Sciatic nerve (tissue), 2 donors: Measurements from ENCODE around the gene PNPLA8. TPM values are rescaled to one million over a fixed set of nuclear protein-coding genes. Genes with fewer than 3 reads are reported as not detected.

ENCODE experiments used
- ATAC-seq: fragments of 200-7000 bp; cut with Tn5 transposase; one replicate; pipeline ENCODE4 v1.9.1; 2020; ENCODE audit warnings: mild to moderate bottlenecking, moderate library complexity
- DNase-seq: peaks from one replicate; pipeline ENCODE4 v3.0.0-alpha.2; 2020; ENCODE audit warnings: low spot score
- intact Hi-C: fragments of 100-400 bp; cut with DNase I; formaldehyde crosslinking; loops from one replicate; pipeline ENCODE4 v1.14.2; 2022
- total RNA-seq: library from RNA; stranded (reverse); fragmentation: NEBNext Ultra II Directional; extraction: Animal tissue kit (Norgen Biotek cat#: 25700); gene quantifications from one replicate; pipeline ENCODE4 v1.2.1, GENCODE V29; 2021
- donor health status: DM: no; HTN: no; CAD: no.
- donor health status: DM: no; HTN: no; CAD: no.

Gene PNPLA8
- total RNA-seq, 1 donor from 2014 or later, result 34.3 TPM

DNA sequence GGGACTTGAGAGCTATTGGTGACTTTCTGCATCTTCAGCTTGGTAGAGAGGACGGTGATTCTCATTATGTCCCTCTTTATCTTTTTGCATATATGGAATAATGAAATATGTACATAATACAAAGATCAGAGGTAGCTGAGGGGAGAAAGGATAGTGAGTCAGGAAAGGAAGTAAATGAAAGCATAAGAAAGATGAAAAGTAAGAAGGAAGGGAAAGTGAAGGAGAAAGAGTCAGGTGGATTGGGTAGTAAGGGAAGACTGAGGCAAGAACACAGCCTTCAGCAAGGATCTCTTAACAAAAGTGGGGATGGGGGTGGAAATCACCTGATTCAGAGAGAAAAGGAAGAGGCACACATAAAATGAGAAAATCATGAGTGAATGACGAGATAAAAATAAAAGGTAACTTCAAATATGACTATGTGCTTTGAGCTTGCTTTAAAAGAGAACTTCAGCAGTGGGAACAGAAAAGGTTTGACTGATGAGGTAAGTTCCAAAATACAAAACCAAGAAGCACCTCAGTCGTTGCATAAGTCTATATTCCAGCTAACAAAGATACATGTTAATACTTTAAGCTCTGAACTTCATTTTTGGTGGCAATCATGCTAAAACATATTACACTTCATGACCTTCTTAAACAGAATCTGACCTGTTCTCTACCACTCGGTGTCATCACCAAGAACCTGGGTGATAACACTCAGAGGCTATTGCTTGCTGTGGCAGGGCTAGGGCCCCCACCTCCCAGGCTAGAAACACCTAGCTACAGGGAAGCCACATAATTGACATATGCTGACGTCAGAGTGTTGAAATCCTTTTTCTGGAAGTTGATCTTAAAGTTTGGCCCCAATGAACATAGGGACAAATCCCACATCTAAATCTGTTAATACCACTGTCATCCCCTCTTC is 102.6 kb downstream of the PNPLA8 start:
- no peak for DNase-seq
- no peak for ATAC-seq
- intact Hi-C loops, result no loop called here

DNA sequence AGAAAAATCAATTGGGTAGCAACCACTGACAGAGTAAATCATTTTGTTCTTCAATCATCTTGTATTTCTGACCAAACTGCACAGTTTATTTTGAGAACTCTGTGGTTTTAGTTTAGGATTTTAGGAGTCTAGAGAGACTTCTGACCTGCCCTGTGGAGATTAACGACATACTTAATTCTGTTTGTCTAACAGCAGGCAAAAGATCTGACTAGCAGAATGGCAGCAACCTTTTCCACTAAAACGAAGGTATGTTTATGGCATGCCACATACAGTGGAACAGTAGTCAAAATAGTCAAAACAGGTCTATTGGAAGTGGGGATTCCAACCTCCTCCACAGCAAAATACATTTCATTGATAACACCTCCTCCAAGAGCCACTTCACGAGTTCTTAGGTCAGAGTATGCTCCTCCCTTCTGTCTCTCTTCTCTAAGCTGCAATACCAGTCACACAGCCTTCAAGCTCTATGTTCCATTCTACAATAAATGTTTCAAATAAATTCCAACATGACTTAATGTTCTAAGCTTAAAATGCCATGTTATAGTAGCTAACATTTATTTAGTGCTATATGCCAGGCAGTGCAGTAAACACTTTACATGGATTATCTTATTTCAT is 104.1 kb downstream of the PNPLA8 start:
- ATAC-seq (no peak), DNase-seq (no peak)
- intact Hi-C loops, result no loop called here

Other genes starting within 250 kb of the PNPLA8 start
- 17.4 TPM for gene NRCAM, start 69.7 kb downstream of the PNPLA8 start, total RNA-seq
- 30.8 TPM for gene THAP5, start 43.6 kb upstream of the PNPLA8 start, total RNA-seq
- gene DNAJB9, start 43.7 kb upstream of the PNPLA8 start, total RNA-seq, result 20.8 TPM